Panc1 (cell line): Measurements from ENCODE around the gene LUZP4.

Experiments used
- POLR2AphosphoS5 ChIP-seq: IDR thresholded peaks from 2 replicates; pipeline ENCODE4 v1.6.1; 2012; ENCODE audit warnings: mild to moderate bottlenecking, low read depth, low read length, moderate library complexity
- SIN3A ChIP-seq: IDR thresholded peaks from 2 replicates; pipeline ENCODE4 v1.6.1; 2012; ENCODE audit warnings: low read depth, mild to moderate bottlenecking, low read length, moderate library complexity, borderline replicate concordance; ENCODE audit not compliant: insufficient read depth
- TCF7L2 ChIP-seq: IDR thresholded peaks from 2 replicates; pipeline ENCODE4 v1.6.1; 2011; ENCODE audit warnings: mild to moderate bottlenecking, low read depth, low read length, inconsistent platforms
- TF ChIP-seq, protein P1 (sequence below), 2 experiments: IDR thresholded peaks; 2 replicates each; pipeline ENCODE4 v1.6.1; 2011 to 2012; ENCODE audit warnings: low read depth in 2 of 2, control low read depth in 1 of 2, low read length in 1 of 2, mild to moderate bottlenecking in 1 of 2, moderate library complexity in 1 of 2; ENCODE audit not compliant: insufficient read depth in 1 of 2
- TF ChIP-seq, protein P2 (sequence below): fragments of 450-650 bp; IDR thresholded peaks from 2 replicates; pipeline ENCODE4 v1.5.1; 2017; ENCODE audit warnings: mild to moderate bottlenecking

DNA sequence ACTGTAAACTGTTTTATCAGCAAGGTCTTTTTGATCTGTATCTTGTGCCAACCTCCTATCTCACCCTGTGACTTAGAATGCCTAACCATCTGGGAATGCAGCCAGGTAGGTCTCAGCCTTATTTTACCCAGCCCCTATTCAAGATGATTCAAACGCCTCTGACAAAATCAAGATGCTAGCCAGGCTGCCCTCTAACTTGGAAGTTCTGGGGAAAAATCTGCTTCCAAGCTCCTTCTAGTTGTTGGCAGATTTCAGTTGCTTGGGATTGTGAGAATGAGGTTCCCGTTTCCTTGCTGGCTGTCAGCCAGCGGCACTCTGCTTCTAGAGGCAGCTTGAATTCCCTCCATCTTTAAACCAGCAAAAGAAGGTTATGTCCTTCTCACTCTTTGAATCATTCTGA, 34.7 kb downstream of the LUZP4 start:
- TF ChIP-seq, protein P1, sequence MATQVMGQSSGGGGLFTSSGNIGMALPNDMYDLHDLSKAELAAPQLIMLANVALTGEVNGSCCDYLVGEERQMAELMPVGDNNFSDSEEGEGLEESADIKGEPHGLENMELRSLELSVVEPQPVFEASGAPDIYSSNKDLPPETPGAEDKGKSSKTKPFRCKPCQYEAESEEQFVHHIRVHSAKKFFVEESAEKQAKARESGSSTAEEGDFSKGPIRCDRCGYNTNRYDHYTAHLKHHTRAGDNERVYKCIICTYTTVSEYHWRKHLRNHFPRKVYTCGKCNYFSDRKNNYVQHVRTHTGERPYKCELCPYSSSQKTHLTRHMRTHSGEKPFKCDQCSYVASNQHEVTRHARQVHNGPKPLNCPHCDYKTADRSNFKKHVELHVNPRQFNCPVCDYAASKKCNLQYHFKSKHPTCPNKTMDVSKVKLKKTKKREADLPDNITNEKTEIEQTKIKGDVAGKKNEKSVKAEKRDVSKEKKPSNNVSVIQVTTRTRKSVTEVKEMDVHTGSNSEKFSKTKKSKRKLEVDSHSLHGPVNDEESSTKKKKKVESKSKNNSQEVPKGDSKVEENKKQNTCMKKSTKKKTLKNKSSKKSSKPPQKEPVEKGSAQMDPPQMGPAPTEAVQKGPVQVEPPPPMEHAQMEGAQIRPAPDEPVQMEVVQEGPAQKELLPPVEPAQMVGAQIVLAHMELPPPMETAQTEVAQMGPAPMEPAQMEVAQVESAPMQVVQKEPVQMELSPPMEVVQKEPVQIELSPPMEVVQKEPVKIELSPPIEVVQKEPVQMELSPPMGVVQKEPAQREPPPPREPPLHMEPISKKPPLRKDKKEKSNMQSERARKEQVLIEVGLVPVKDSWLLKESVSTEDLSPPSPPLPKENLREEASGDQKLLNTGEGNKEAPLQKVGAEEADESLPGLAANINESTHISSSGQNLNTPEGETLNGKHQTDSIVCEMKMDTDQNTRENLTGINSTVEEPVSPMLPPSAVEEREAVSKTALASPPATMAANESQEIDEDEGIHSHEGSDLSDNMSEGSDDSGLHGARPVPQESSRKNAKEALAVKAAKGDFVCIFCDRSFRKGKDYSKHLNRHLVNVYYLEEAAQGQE (IDR thresholded peaks at IDR 0.05; ENCODE audit: insufficient read depth in 1 of 2, low read depth in 2 of 2, low read length in 1 of 2): no peak
- TF ChIP-seq, protein P2, sequence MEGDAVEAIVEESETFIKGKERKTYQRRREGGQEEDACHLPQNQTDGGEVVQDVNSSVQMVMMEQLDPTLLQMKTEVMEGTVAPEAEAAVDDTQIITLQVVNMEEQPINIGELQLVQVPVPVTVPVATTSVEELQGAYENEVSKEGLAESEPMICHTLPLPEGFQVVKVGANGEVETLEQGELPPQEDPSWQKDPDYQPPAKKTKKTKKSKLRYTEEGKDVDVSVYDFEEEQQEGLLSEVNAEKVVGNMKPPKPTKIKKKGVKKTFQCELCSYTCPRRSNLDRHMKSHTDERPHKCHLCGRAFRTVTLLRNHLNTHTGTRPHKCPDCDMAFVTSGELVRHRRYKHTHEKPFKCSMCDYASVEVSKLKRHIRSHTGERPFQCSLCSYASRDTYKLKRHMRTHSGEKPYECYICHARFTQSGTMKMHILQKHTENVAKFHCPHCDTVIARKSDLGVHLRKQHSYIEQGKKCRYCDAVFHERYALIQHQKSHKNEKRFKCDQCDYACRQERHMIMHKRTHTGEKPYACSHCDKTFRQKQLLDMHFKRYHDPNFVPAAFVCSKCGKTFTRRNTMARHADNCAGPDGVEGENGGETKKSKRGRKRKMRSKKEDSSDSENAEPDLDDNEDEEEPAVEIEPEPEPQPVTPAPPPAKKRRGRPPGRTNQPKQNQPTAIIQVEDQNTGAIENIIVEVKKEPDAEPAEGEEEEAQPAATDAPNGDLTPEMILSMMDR: no peak
- no peak for TF ChIP-seq SIN3A
- no peak for TF ChIP-seq POLR2AphosphoS5
- no peak for TF ChIP-seq TCF7L2
